Tibial nerve (tissue), 3 donors: ENCODE data around the gene C1QC.

ENCODE experiments used
- CTCF ChIP-seq, 5 experiments: fragments of 200-600 bp in 3 of 5; fragments of 450-650 bp in 2 of 5; sonication (generic) in 3 of 5; IDR thresholded peaks; one replicate each; pipeline ENCODE4 v1.5.1; 2016 to 2019; ENCODE audit warnings: antibody characterized with exemption in 5 of 5, mild to moderate bottlenecking in 3 of 5, moderate library complexity in 2 of 5
- POLR2A ChIP-seq, 2 donors: fragments of 450-650 bp; IDR thresholded peaks; one replicate each; pipeline ENCODE4 v1.6.1; 2017; ENCODE audit warnings: antibody characterized with exemption in 2 of 2, mild to moderate bottlenecking in 2 of 2, moderate library complexity in 2 of 2

- TF ChIP-seq CTCF (IDR thresholded peaks at IDR 0.05) (no peak), POLR2A (IDR thresholded peaks at IDR 0.05) (no peak)
Measured at GRCh38 chr1:22674410-22674749, 30.9 kb downstream of the C1QC start.
